CD4-positive, alpha-beta memory T cell (primary cell): Measurements from ENCODE around the gene GATA3. TPM values are rescaled to one million over a fixed set of nuclear protein-coding genes. Genes with fewer than 3 reads are reported as not detected.

ENCODE experiments used
- CTCF ChIA-PET: fragments of 350-600 bp; sonication (Branson Sonifier 250); formaldehyde crosslinking; loops from one replicate; lab custom pipeline; 2021; ENCODE audit warnings: inconsistent platforms; ENCODE audit not compliant: partially characterized antibody; lab: Charles Lee
- POLR2A ChIA-PET: fragments of 350-600 bp; sonication (Branson Sonifier 250); formaldehyde crosslinking; loops from one replicate; lab custom pipeline; 2021; ENCODE audit not compliant: partially characterized antibody; lab: Charles Lee
- DNase-seq, 5 donors: peaks; one replicate each; pipeline versions ENCODE4 v3.0.0 to v3.0.0-alpha.2; 2020 to 2022; ENCODE audit warnings: mixed read lengths in 1 of 5
- H3K27ac ChIP-seq: one replicate; pipeline ENCODE4 v1.7.0; 2013; ENCODE audit warnings: low read depth, low read length
- H3K27me3 ChIP-seq: 2 replicates; pipeline ENCODE4 v1.7.0; 2013; ENCODE audit warnings: mild to moderate bottlenecking, low read length, moderate library complexity; ENCODE audit not compliant: insufficient read depth
- H3K36me3 ChIP-seq: 2 replicates; pipeline ENCODE4 v1.7.0; 2013; ENCODE audit warnings: mild to moderate bottlenecking, low read length, moderate library complexity; ENCODE audit not compliant: insufficient read depth
- H3K4me1 ChIP-seq: 2 replicates; pipeline ENCODE4 v1.7.0; 2013; ENCODE audit warnings: mild to moderate bottlenecking, low read length, moderate library complexity; ENCODE audit not compliant: insufficient read depth
- H3K4me3 ChIP-seq, 2 donors: one replicate each; pipeline ENCODE4 v1.7.0; 2013; ENCODE audit warnings: low read length in 2 of 2, mild to moderate bottlenecking in 1 of 2
- H3K9me3 ChIP-seq, 2 donors: one replicate each; pipeline ENCODE4 v1.7.0; 2013; ENCODE audit warnings: low read length in 2 of 2, control low read depth in 1 of 2; ENCODE audit not compliant: control insufficient read depth in 1 of 2
- H3K27ac Mint-ChIP-seq, 7 donors: one replicate each; pipeline ENCODE4 v1.8.0; 2020 to 2021; ENCODE audit warnings: mixed read lengths in 7 of 7, mild to moderate bottlenecking in 6 of 7, inconsistent platforms in 3 of 7, moderate library complexity in 3 of 7
- H3K27me3 Mint-ChIP-seq, 2 donors: one replicate each; pipeline ENCODE4 v1.8.0; 2020 to 2021; ENCODE audit warnings: mixed read lengths in 2 of 2
- H3K36me3 Mint-ChIP-seq, 2 donors: one replicate each; pipeline ENCODE4 v1.8.0; 2020 to 2021; ENCODE audit warnings: mixed read lengths in 2 of 2, inconsistent platforms in 1 of 2, mild to moderate bottlenecking in 1 of 2
- H3K4me1 Mint-ChIP-seq, 4 donors: one replicate each; pipeline ENCODE4 v1.8.0; 2020 to 2021; ENCODE audit warnings: mixed read lengths in 4 of 4, mild to moderate bottlenecking in 1 of 4
- H3K4me3 Mint-ChIP-seq, 8 donors: one replicate each; pipeline ENCODE4 v1.8.0; 2020 to 2021; ENCODE audit warnings: mixed read lengths in 8 of 8, mild to moderate bottlenecking in 7 of 8, moderate library complexity in 6 of 8, inconsistent platforms in 3 of 8
- H3K9me3 Mint-ChIP-seq, 8 donors: one replicate each; pipeline ENCODE4 v1.8.0; 2020 to 2021; ENCODE audit warnings: mixed read lengths in 8 of 8, mild to moderate bottlenecking in 5 of 8, inconsistent platforms in 3 of 8, moderate library complexity in 1 of 8
- intact Hi-C: fragments of 100-400 bp; cut with micrococcal nuclease; formaldehyde crosslinking; loops from one replicate; pipeline ENCODE4 v1.15.1; 2023
- polyA plus RNA-seq, 2 donors: library from polyadenylated mRNA; unstranded; fragments of 300-500 nt; fragmentation: Illumina TruSeq; gene quantifications; one replicate each; pipeline ENCODE4 v1.2.3, GENCODE V29; 2021
- total RNA-seq, 2 experiments: library from RNA; stranded (reverse); gene quantifications; one replicate each; pipeline ENCODE4 v1.2.3, GENCODE V29; 2021

GATA3 gene
- 10 to 100 TPM; 61.9 to 63.8 TPM for total RNA-seq
- polyA plus RNA-seq = 10 to 100 TPM; 64.8 to 79.7 TPM

DNA sequence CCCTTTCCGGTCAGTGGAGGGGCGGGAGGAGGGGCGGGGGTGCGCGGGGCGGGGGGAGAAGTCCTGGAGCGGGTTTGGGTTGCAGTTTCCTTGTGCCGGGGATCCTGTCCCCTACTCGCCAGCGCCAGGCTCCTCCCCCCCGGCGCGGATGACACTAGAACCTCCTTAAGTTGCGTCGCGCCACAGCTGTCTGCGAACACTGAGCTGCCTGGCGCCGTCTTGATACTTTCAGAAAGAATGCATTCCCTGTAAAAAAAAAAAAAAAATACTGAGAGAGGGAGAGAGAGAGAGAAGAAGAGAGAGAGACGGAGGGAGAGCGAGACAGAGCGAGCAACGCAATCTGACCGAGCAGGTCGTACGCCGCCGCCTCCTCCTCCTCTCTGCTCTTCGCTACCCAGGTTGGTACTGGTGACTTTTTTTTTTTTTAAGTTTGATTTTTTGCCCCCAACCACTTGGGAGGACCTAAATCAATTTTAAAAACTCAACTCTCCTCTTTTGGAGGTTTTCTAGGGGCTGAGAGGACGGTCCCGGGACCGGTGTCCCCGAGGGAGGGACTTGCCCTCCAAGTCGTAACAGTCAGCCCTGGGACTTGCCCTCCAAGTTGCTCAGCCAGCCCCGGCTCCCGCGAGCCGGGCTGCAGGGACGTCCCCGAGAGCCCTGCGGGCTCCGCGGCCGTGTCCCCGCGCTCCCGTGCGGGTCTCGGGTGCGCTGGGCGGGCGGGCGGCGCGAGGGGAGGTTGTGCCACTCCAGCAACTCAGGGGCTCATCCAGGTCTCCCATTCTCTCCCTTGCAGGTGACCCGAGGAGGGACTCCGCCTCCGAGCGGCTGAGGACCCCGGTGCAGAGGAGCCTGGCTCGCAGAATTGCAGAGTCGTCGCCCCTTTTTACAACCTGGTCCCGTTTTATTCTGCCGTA is at the start of gene GATA3:
Gene GATA3 (plus strand): TSS at position 195 of the 914 bp plus-strand sequence. CDS start 968 bp downstream, outside the sequence.
- Histone ChIP-seq H3K9me3 (no peaks in the 10 kb centered on the region), H3K27me3 (peaks cover 28% of the 10 kb centered on the region), H3K4me1 (peaks cover 60% of the 10 kb centered on the region), H3K4me3 (peak within 1 kb of the TSS; percentile 88 to 94), H3K27ac (peak within 1 kb of the TSS; percentile 83), H3K36me3 (peaks cover 11% of the 10 kb centered on the region)
- Mint-ChIP-seq H3K4me1 (peaks cover 19 to 69% (median 42%) of the 10 kb centered on the region in 4 donors), H3K9me3 (peaks cover 0 to 19% (median 0%) of the 10 kb centered on the region in 8 donors), H3K27ac (peak within 1 kb of the TSS; percentile 98 to 100 (median 99)), H3K36me3 (peaks cover 25 to 58% of the 10 kb centered on the region in 2 donors), H3K27me3 (peaks cover 15 to 23% of the 10 kb centered on the region in 2 donors), H3K4me3 (peak within 1 kb of the TSS; percentile 97 to 100 (median 98))
- DNase-seq = peak; percentile 84 to 93 (median 85)
- ChIA-PET CTCF (interaction anchor here (0.8 to 1.5 kb wide), 3 partner anchors 55 to 351 kb away, joined by 3 to 6 read pairs (median 3); no protein-coding TSS in a partner anchor), POLR2A (interaction anchor here (0.6 to 3.1 kb wide), 10 partner anchors 10 to 1041 kb away, joined by 3 to 41 read pairs (median 4); no protein-coding TSS in a partner anchor)
- intact Hi-C loops = loop anchor here (5.0 kb wide), 1 partner anchor 958 kb away; no protein-coding TSS in a partner anchor

DNA sequence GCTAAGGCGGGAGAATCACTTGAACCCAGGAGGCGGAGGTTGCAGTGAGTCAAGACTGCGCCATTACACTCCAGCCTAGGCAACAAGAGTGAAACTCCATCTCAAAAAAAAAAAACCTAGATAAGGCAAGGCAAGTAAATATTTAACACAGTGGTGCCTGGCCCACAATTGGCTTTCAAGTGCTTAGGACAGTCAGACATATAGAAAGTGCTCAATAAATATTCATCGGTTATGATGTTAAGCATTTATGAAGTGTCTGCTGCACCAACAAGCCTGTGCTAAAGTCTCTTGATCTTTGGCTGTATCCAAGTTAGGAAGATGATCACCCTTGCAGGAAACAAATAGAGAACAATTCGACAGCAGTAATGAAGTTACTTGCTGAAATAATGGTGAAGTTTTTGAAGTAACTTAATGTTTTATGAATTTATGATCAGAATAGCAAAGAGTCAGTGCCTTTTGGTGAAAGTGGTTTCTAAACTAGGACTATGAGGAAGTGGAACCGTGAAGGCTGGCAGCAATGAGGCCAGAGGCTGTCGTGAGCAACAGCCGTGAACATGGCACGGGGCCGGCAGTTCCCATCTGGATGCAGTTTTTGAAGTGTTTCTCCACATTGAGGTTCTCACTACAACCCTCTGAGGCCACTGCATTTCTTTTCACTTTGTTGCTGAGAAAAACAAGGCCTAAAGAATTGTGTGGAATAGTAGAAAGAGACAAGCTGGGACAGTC is 48.1 kb upstream of the GATA3 start:
- H3K27ac ChIP-seq = no peak overlapping the region
- DNase-seq = no peak
- Mint-ChIP-seq H3K36me3 (peaks cover 59% of the 10 kb centered on the region in 2 donors), H3K27ac (peak overlapping the region in 2 of 7 donors; percentile 19 to 54), H3K27me3 (no peaks in the 10 kb centered on the region), H3K9me3 (peaks cover 3 to 38% (median 24%) of the 10 kb centered on the region in 8 donors), H3K4me1 (peaks cover 0 to 2% (median 0%) of the 10 kb centered on the region in 4 donors), H3K4me3 (no peak overlapping the region)
- no peak overlapping the region for H3K4me3 ChIP-seq
- no peaks in the 10 kb centered on the region for H3K9me3 ChIP-seq
- intact Hi-C loops = no loop called here
- H3K27me3 ChIP-seq = no peaks in the 10 kb centered on the region
- no peaks in the 10 kb centered on the region for H3K4me1 ChIP-seq
- ChIA-PET POLR2A (no interaction called here), CTCF (no interaction called here)
- peaks cover 6% of the 10 kb centered on the region for H3K36me3 ChIP-seq

DNA sequence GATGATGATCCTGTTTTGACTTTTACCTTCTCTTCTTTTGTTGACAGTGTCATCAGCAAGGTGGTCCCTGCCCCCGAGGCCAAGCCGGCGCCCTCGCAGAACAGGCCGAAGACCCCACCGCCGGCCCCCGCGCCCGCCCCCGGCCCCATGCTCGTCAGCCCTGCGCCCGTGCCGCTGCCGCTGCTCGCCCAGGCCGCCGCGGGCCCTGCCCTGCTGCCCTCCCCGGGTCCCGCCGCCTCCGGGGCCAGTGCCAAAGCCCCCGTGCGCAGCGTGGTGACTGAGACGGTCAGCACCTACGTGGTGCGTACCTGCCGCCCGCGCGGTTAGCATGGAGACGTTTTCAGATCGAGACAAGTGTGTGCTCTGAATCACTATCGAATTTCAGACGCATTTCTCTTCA is 45.5 kb upstream of the GATA3 start:
- Histone ChIP-seq H3K9me3 (no peaks in the 10 kb centered on the region), H3K4me3 (no peak overlapping the region), H3K36me3 (peaks cover 12% of the 10 kb centered on the region), H3K4me1 (no peaks in the 10 kb centered on the region), H3K27ac (no peak overlapping the region), H3K27me3 (no peaks in the 10 kb centered on the region)
- Mint-ChIP-seq H3K4me3 (no peak overlapping the region), H3K27me3 (no peaks in the 10 kb centered on the region), H3K9me3 (peaks cover 0 to 15% (median 8%) of the 10 kb centered on the region in 8 donors), H3K36me3 (peaks cover 55 to 63% of the 10 kb centered on the region in 2 donors), H3K27ac (no peak overlapping the region), H3K4me1 (peaks cover 0 to 2% (median 0%) of the 10 kb centered on the region in 4 donors)
- intact Hi-C loops = no loop called here
- ChIA-PET POLR2A (no interaction called here), CTCF (no interaction called here)
- no peak for DNase-seq

DNA sequence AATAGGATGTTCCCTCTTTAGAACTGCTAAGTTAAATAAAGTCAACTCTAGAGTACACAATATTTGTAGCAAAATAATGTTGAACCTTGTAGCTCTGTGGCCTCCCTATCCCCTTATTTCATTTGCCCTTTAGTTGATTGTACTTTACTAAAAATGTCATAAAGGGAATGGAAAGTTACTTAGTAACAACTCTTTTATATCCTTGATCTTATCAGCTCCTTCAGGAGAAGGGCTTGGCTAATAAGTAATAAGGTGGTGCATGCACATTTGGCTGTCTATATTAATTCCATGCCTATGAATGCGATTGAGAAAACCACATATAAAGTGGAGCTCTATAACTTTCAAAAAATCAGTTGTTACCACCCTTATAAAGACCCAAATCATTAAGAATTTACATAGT is 41.5 kb upstream of the GATA3 start:
- DNase-seq = no peak
- Mint-ChIP-seq H3K27ac (no peak overlapping the region), H3K4me1 (no peaks in the 10 kb centered on the region), H3K27me3 (no peaks in the 10 kb centered on the region), H3K9me3 (no peaks in the 10 kb centered on the region), H3K36me3 (peaks cover 45 to 55% of the 10 kb centered on the region in 2 donors), H3K4me3 (no peak overlapping the region)
- no peaks in the 10 kb centered on the region for H3K27me3 ChIP-seq
- H3K27ac ChIP-seq = no peak overlapping the region
- peaks cover 18% of the 10 kb centered on the region for H3K36me3 ChIP-seq
- ChIA-PET CTCF (no interaction called here), POLR2A (no interaction called here)
- no peaks in the 10 kb centered on the region for H3K4me1 ChIP-seq
- no peaks in the 10 kb centered on the region for H3K9me3 ChIP-seq
- intact Hi-C loops = no loop called here
- H3K4me3 ChIP-seq = no peak overlapping the region

DNA sequence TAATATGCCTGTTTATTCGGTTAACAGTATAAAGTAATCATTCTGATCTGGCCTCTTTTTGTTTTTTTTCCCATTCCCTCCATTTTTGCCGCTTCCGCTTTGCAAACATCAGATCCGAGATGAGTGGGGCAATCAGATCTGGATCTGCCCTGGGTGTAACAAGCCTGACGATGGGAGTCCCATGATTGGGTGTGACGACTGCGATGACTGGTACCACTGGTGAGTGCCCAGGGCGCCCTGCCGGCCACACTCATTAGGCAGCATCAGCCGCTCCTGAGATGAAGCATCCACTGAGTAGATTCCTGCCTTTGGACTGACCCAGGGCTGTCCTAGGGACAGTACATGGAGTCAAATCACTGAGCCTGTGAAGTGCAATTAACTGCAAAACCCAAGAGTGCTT is 40.9 kb upstream of the GATA3 start:
- Histone ChIP-seq H3K36me3 (peaks cover 18% of the 10 kb centered on the region), H3K4me3 (no peak overlapping the region), H3K27ac (no peak overlapping the region), H3K4me1 (no peaks in the 10 kb centered on the region), H3K27me3 (no peaks in the 10 kb centered on the region), H3K9me3 (no peaks in the 10 kb centered on the region)
- intact Hi-C loops = no loop called here
- Mint-ChIP-seq H3K4me1 (peaks cover 0 to 3% (median 0%) of the 10 kb centered on the region in 4 donors), H3K27ac (peak overlapping the region in 1 of 7 donors; percentile 58), H3K27me3 (no peaks in the 10 kb centered on the region), H3K9me3 (no peaks in the 10 kb centered on the region), H3K36me3 (peaks cover 44 to 50% of the 10 kb centered on the region in 2 donors), H3K4me3 (no peak overlapping the region)
- ChIA-PET POLR2A (no interaction called here), CTCF (no interaction called here)
- DNase-seq = no peak

DNA sequence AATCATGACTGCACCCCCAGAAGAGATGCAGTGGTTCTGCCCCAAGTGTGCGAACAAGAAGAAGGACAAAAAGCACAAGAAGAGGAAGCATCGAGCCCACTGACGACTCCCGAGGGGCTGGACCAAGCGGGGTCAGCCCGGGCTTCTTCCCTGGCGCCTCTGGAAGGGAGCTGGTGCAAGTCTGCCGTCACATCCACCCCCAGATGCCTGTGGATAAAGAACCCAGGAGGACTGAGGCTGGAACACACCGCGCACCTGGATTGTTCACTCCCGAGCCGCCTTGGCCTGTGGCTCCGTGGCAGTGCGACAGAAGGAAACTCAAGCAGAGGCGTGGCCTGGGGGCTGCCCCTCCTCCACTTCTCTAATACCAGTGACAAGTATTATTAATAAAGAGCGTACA is 39.8 kb upstream of the GATA3 start:
- H3K4me1 ChIP-seq = no peaks in the 10 kb centered on the region
- ChIA-PET POLR2A (no interaction called here), CTCF (no interaction called here)
- H3K27ac Mint-ChIP-seq = no peak overlapping the region
- H3K4me3 Mint-ChIP-seq = no peak overlapping the region
- H3K4me1 Mint-ChIP-seq = peaks cover 0 to 4% (median 0%) of the 10 kb centered on the region in 4 donors
- H3K27me3 ChIP-seq = no peaks in the 10 kb centered on the region
- H3K27ac ChIP-seq = no peak overlapping the region
- H3K9me3 ChIP-seq = no peaks in the 10 kb centered on the region
- intact Hi-C loops = no loop called here
- H3K36me3 Mint-ChIP-seq = peaks cover 38 to 48% of the 10 kb centered on the region in 2 donors
- DNase-seq = no peak
- peaks cover 18% of the 10 kb centered on the region for H3K36me3 ChIP-seq
- H3K27me3 Mint-ChIP-seq = no peaks in the 10 kb centered on the region
- no peaks in the 10 kb centered on the region for H3K9me3 Mint-ChIP-seq
- no peak overlapping the region for H3K4me3 ChIP-seq

DNA sequence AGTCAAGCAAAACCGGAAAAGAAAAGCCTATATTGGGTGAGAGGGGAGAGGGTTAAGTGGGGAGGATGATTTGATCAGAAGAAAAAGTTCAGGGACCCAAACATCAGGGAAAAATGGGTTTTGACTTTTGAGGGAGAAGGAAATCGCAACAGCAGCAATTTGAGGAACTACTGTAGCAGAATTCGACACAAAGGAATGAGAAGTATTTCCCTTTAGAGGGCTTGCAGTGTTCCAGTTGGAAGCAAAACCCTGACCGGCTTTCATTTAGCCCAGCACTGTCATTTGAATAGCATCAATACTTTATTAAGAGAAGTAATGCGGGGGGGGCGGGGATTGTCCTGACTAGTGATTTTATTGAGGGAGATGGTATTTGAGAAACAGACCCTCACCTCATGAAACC is 37.2 kb upstream of the GATA3 start:
- no peak overlapping the region for H3K27ac Mint-ChIP-seq

More for the DNA sequence above, 37.2 kb upstream of the GATA3 start:
- Mint-ChIP-seq H3K36me3 (peaks cover 25 to 31% of the 10 kb centered on the region in 2 donors), H3K27me3 (peaks cover 1% of the 10 kb centered on the region in 2 donors), H3K4me1 (peaks cover 0 to 4% (median 0%) of the 10 kb centered on the region in 4 donors), H3K4me3 (no peak overlapping the region), H3K9me3 (no peaks in the 10 kb centered on the region)
- ChIA-PET CTCF (no interaction called here), POLR2A (no interaction called here)
- no peaks in the 10 kb centered on the region for H3K4me1 ChIP-seq
- H3K36me3 ChIP-seq = peaks cover 12% of the 10 kb centered on the region
- H3K27ac ChIP-seq = no peak overlapping the region
- no peak for DNase-seq
- H3K4me3 ChIP-seq = no peak overlapping the region
- intact Hi-C loops = no loop called here
- no peaks in the 10 kb centered on the region for H3K9me3 ChIP-seq
- H3K27me3 ChIP-seq = no peaks in the 10 kb centered on the region
